ENCODE data around the gene DUSP7.

Gene DUSP7

GRCh38 chr3:52067046-52067445, 10.7 kb upstream of the DUSP7 start:
- no peak for DNase-seq

- DNase-seq, result peak; percentile 20
These were observed 8.9 kb upstream of the DUSP7 start for GRCh38 chr3:52065264-52065756.

- no peak for DNase-seq
These were observed 8.2 kb upstream of the DUSP7 start for GRCh38 chr3:52064561-52064960.

- DNase-seq, result peak; percentile 58
These were observed 6.8 kb upstream of the DUSP7 start for GRCh38 chr3:52063026-52063723.

DNA sequence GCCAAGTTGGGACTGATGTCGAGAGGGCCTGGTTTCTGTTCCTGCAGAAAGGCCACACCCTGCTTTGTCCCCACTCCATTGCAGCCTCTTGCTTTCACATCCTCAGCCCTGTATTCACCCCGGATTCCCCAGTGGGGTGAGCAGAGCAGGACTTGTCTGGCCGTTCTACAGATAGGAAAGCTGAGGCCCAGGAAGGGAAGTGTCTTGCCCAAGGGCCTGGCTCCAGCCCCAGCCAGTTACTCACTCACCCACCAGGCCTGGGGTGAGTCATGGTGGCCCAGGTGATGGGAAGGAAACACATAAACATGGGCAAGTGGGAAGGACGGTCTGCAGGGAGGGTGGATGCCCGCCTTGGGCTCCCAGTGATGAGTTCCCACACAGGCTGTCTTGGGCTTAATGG, 6.1 kb upstream of the DUSP7 start:
- no peak for DNase-seq

DNA sequence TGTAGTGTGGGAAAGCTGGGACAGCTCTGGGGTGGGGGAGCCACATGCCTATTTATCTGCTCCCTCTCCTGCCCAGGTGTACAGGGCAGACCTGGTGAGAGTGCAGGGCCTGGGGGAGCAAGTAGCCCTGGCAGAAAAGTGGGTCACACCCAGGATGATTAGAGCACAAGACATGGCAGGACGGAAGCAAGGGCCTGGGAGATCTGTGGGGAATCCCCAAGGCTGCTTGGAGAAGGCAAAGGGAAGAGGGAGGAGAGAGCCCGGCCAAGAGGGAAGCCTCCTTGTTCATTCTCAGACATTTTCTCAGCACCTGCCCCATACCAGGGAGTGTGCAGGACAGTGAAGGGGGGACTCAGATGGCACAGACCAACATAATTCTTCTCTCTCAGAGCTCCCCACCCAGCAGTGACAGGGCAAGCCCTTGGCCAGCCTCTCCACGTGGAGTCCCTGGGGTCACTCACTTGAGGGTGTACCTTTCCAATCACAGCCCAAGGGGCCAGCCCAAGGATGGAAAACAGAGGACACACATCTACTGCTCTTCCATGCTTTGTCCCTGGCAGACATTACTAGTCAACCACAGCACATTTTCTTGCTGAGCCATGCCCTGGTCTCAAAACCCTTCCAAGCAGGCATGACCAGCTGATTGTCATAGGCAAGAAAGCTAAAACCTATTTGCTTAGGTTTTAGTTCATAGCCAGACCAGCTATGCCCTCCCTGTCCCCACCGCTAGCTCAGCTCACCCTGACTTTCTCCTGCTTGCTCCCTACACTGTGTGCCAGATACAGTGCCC, 4.9 kb upstream of the DUSP7 start:
- no peak for DNase-seq

DNA sequence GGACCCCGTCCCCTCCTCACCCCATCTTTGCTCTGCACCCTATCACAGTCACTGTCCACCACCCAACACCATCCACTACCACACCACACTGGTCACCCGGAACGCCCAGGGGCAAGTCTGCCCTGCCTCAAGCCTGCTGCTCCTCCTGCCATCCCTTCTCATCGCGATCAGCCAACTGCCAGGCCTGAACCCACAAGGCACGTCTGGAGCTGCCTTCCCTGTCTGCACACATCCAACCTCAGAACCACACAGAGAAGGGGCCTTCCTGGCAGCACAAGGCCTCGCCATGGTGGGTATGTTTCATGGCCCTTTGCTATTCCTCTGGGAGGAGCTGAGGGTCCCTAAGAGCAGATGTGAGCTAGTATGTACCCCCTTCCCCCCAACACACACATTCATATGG, 3.4 kb upstream of the DUSP7 start:
- DNase-seq, result no peak

DNA sequence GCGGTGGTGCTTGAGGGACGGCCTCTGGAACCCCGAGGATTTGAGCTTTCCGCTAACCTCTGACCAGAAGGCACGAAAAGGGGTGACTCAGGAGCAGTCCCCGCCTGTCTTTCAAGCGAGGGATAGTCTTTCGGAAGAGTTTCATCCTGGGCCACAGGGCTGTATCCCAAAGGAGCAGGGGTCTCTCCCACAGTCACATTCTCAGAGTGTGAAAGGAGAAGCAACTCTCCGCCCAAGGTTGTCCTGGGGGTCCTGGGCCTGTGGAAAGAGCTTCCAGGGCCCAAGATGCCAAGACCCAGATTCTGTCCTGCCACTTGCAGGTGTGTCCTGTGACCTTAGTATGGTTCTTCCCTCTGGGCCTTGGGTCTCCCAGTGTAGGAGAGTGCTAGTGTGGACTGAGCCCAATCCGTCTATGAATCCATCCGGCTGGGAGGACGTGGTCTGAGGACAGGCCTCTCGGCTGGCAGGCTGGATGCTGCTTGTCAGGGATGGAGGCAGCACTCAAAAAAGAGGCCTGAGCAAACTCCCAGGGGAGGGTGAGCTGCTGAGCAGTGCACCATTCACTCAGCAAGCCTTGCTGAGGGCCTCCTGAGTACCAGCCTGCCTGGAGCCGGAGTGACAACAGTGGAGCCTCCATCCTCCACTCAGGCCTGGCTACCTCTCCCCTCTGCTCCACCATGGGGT, 1.6 kb upstream of the DUSP7 start:
- no peak for DNase-seq

DNA sequence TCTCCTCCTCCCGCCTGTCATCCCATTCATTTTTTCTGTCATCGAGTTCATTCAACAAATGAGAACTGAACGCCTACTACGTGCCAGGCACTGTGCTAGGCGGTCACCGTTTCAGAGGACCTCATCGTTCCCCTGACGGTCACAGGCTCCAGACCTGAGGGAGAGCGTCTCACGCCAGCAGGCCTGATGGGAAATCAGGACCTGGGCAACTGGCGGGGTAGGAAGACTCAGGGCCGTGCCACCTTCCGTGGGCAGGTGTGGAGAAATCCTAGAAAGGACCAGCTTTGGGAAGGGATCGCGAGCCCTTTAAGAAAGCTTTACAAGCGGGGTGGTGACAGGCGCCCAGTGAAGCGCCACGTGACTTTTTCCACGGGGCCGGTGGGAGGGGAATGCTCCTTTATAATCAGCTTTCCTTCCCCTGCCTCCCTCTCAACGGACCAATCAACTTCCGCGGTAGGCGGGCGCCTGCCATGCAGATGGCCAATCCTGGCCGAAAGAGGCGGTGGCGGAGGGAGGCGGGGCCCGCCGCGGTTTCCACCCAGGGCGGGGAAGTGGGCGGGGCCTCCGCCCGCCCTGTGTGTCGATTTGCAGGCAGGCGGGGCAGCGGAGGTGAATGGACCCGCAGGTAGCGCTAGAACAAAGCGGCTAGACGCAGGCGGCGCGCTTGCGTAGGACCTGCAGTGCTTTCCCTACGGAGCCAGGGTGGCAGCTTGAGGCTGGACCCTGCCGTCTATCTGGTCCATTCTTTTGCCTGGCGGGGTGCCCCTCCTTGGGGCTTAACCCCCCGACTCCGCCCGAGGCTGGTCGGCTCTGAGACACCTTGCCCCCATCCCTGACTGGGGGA, 819 bp upstream of the DUSP7 start:
- peak; percentile 92 for DNase-seq

DNA sequence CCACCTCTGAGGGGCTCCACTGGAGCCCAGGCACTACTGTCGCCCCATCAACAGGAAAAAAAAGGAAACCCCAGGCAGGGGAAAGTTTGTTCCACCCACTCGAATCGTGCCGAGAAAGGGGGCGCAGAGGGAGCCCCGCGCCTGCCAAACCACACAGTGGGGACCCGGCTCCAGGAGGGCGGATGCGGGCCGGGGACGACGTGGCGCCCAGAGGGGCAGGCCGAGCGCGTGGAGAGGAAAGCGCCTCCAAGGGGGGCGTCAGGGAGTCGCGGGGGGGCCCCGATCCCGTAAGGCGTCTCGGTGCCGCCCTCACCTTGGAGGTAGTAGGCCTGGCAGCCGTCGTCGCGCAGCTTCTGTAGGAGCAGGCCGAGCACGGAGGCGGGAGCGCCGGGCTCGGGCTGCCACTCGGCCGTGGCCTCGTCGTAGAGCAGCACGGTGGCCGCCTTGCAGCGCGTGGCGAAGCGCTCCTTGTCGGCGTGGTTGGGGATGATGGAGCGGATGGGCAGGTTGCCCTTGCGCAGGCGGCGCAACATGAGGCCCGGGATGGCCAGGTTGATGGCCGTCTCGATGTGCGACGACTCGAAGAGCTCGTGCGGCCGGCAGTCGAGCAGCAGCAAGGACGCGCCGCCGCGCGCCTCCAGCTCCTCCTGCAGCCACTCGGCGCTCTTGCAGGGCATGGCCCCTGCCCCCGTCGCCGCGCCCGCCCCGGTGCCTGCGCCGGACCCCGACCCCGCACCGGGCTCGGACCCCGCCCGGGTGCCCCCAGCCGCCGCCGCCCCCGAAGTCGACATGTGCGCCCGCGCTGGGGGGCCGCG, 627 bp downstream of the DUSP7 start:
- no peak for DNase-seq

GRCh38 chr3:52054661-52055511, 1.5 kb downstream of the DUSP7 start:
- DNase-seq, result no peak

- no peak for DNase-seq
These were observed 2.8 kb downstream of the DUSP7 start for GRCh38 chr3:52053307-52054304.

GRCh38 chr3:52052831-52053306, 3.5 kb downstream of the DUSP7 start:
- no peak for DNase-seq

- DNase-seq, result no peak
These were observed 4.9 kb downstream of the DUSP7 start for GRCh38 chr3:52051444-52051843.

GRCh38 chr3:52050571-52050970, 5.8 kb downstream of the DUSP7 start:
- no peak for DNase-seq

GRCh38 chr3:52049503-52049902, 6.9 kb downstream of the DUSP7 start:
- DNase-seq, result no peak

DNA sequence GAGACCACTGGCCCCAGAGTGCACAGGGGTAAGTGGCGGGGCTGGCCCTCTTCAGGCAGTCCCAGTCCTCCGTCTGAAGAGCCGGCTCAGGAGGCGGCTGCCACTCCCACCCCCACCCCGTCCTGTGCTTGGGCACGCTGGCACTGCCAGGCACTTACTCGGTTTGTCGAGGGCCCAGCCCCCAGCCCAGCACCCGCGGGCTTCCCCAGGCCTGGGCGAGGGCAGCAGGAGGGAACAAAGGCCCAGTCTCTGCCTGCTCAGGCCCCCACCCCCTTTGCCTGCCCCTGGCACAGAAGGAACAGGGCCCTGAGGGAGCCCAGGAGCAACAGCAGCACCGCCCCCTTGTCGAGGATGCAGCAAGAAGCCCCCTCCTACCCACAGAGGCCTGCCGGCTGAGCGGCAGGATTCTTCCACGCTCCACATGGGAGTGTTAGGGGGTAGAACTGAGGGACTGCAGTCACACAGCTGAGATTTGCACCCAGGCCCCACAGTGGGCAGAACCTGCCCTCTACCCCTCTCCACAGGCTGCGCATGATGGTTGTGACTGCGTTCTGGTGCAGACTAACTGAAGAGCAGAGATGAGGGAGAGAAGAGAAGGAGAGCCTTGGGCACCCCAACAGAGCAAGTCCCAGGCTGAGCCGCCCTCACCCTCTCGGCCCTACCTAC, 8.9 kb downstream of the DUSP7 start:
- DNase-seq, result no peak

DNA sequence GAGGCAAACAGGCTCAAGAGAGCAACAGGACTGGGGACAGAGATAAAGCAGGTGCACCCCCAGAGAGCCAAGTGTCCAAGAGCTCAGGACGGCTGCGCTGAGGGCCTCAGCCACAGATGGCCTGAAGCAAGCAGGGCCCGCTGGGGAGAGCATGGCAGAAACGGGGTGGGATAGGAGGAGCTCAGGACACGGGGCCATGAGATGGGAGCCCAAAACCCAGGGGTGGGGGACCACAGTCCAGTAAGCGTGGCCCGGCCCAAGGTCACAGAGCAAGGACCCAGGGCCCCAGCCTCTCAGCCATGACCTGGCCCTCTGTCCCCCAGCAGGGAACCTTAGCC, 9.5 kb downstream of the DUSP7 start:
- no peak for DNase-seq
